Psoas muscle (tissue), 8 donors: Measurements from ENCODE around the gene VSIG10L2. TPM values are rescaled to one million over a fixed set of nuclear protein-coding genes. Genes with fewer than 3 reads are reported as not detected.
A peak's percentile ranks its signal among the peaks of the same experiment; 100 is the strongest.

Experiments
- ATAC-seq, 4 donors: fragments of 200-7000 bp; cut with Tn5 transposase; one replicate each; pipeline ENCODE4 v1.9.1; 2020; ENCODE audit warnings: moderate library complexity in 3 of 4, mild to moderate bottlenecking in 2 of 4
- DNase-seq, 2 donors: peaks; one replicate each; pipeline ENCODE4 v3.0.0-alpha.2; 2020
- H3K27ac ChIP-seq: fragments of 200-600 bp; one replicate; pipeline ENCODE4 v1.8.0; 2022
- H3K27me3 ChIP-seq, 3 donors: fragments of 200-600 bp in 1 of 3; one replicate each; pipeline versions ENCODE4 v1.6.1 to v1.8.0; 2013 to 2022; ENCODE audit warnings: low read length in 2 of 3, mild to moderate bottlenecking in 2 of 3, moderate library complexity in 1 of 3; ENCODE audit not compliant: insufficient read depth in 3 of 3
- H3K36me3 ChIP-seq, 2 donors: fragments of 200-600 bp in 1 of 2; one replicate each; pipeline versions ENCODE4 v1.6.1 to v1.8.0; 2013 to 2022; ENCODE audit warnings: low read depth in 1 of 2, mild to moderate bottlenecking in 1 of 2, moderate library complexity in 1 of 2; ENCODE audit not compliant: insufficient read depth in 1 of 2
- H3K4me1 ChIP-seq: fragments of 200-600 bp; one replicate; pipeline ENCODE4 v1.8.0; 2022
- H3K4me3 ChIP-seq: fragments of 200-600 bp; one replicate; pipeline ENCODE4 v1.8.0; 2022; ENCODE audit warnings: mild to moderate bottlenecking
- H3K9me3 ChIP-seq: fragments of 200-600 bp; one replicate; pipeline ENCODE4 v1.8.0; 2022
- CTCF ChIP-seq: fragments of 200-600 bp; IDR thresholded peaks from one replicate; pipeline ENCODE4 v1.8.0; 2022; ENCODE audit warnings: antibody characterized with exemption
- WGBS, 3 donors: extraction: QIAGEN DNeasy Blood & Tissue Kit; methylation state at CpG; one replicate each; pipeline versions ENCODE4 v1.1.6 to v1.1.7; 2013; 5-methylcytosine and 5-hydroxymethylcytosine counted together
- intact Hi-C, 2 donors: fragments of 100-400 bp; cut with DNase I; formaldehyde crosslinking; loops; one replicate each; pipeline versions ENCODE4 v1.11.0 to v1.14.2; 2022
- polyA plus RNA-seq, 3 donors: library from polyadenylated mRNA; stranded (reverse); fragments of 200-250 nt; gene quantifications; one replicate each; pipeline ENCODE4 v1.2.3, GENCODE V29; 2013
- total RNA-seq, 4 donors: library from RNA; stranded (reverse); fragmentation: NEBNext Ultra II Directional in 2 of 4; extraction: Animal tissue kit (Norgen Biotek cat#: 25700) in 2 of 4; gene quantifications; one replicate each; pipeline versions ENCODE4 v1.2.1 to v1.2.4, GENCODE V29; 2021 to 2023
- donor health status: healthy with polysubstance abuse.
- donor health status: DM: no; HTN: no; CAD: no; lungs with moderate emphysema.
- donor health status: Bipolar disorder and iron deficiency.
- donor health status: healthy.
- donor health status: DM: yes; HTN: yes; CAD: no.
- donor health status: DM: no; HTN: no; CAD: no.
- donor health status: DM: no; HTN: no; CAD: no.
- donor health status: DM: yes; HTN: yes; CAD: no.

The VSIG10L2 gene
- total and polyA plus RNA-seq, 7 donors = 0.21 TPM; not detected in 6

GRCh38 chr11:125935618-125936199, 10.1 kb upstream of the VSIG10L2 start:
- 58 to 60% (median 60%) methylated on average over 12 of the region's 12 CpGs for WGBS, 3 donors
- no peak overlapping the region for H3K27ac ChIP-seq
- no peaks in the 10 kb centered on the region for H3K36me3 ChIP-seq
- no peak for TF ChIP-seq CTCF
- H3K4me3 ChIP-seq = no peak overlapping the region
- ATAC-seq (no peak), DNase-seq (no peak)
- intact Hi-C loops = no loop called here
- H3K27me3 ChIP-seq = no peaks in the 10 kb centered on the region
- H3K9me3 ChIP-seq = no peaks in the 10 kb centered on the region
- no peaks in the 10 kb centered on the region for H3K4me1 ChIP-seq

DNA sequence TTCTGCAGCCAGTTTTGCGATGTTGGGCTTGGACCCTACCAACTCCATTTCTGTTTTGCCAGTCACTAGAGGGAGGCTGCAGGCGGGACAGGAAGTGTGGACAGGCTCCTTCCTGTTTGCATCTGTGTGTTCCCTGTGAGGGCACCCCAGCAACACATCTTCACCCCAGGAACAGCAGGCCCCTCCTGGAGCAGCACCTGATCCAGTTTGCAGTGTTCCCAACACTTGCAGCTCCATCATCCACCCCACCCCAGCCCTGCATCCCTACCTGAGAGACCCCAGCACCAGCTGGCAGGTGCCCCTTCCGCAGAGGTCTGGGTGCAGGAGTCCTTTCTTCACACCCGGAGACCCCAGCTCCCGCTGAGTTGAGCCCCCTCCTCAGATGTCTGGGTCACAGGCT, 7.4 kb upstream of the VSIG10L2 start:
- no peaks in the 10 kb centered on the region for H3K27me3 ChIP-seq
- no peaks in the 10 kb centered on the region for H3K9me3 ChIP-seq
- ATAC-seq = no peak
- no peak for DNase-seq
- no peak for TF ChIP-seq CTCF
- H3K4me1 ChIP-seq = no peaks in the 10 kb centered on the region
- intact Hi-C loops = no loop called here
- no peak overlapping the region for H3K27ac ChIP-seq
- H3K4me3 ChIP-seq = no peak overlapping the region
- WGBS, 3 donors = 88 to 95% (median 91%) methylated on average over 5 of the region's 5 CpGs
- no peaks in the 10 kb centered on the region for H3K36me3 ChIP-seq

DNA sequence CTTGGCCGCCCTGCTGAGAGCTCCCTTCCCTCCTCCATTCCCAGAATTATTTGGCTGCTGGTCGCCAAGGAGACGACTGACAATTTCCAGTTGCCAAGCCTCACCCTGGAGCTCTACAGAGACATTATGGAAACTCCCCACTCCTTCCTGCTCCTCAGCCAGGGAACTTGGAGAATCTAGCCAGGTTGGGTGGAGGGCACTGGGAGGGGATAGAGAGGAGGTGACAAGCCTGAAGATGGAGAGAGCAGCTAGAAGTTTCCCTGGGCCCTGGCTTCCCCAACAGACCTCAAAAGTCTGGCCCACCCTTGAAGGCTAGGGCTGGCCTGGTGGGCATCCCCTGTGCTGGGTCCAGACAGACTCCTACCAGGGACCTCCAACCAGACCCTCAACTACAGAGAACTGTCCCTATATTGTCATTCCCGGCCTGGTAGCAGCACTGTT, 6.7 kb upstream of the VSIG10L2 start:
- Histone ChIP-seq H3K4me3 (no peak overlapping the region), H3K36me3 (no peaks in the 10 kb centered on the region), H3K9me3 (no peaks in the 10 kb centered on the region), H3K27me3 (no peaks in the 10 kb centered on the region), H3K4me1 (no peaks in the 10 kb centered on the region), H3K27ac (no peak overlapping the region)
- ATAC-seq = no peak
- 31 to 45% (median 37%) methylated on average over 4 of the region's 4 CpGs for WGBS, 3 donors
- intact Hi-C loops = no loop called here
- no peak for TF ChIP-seq CTCF
- no peak for DNase-seq

- Histone ChIP-seq H3K27ac (no peak overlapping the region), H3K9me3 (no peaks in the 10 kb centered on the region), H3K27me3 (no peaks in the 10 kb centered on the region), H3K4me3 (no peak overlapping the region), H3K36me3 (no peaks in the 10 kb centered on the region), H3K4me1 (no peaks in the 10 kb centered on the region)
- WGBS, 3 donors = 97 to 98% (median 98%) methylated on average over 4 of the region's 4 CpGs
- DNase-seq (no peak), ATAC-seq (no peak)
- intact Hi-C loops = loop anchor here (5.0 to 10.0 kb wide), 3 partner anchors 125 to 252 kb away; partner anchors contain the start of gene CDON (in 1 of the 2)
- no peak for TF ChIP-seq CTCF
Measured at GRCh38 chr11:125940145-125940544, 5.7 kb upstream of the VSIG10L2 start.

DNA sequence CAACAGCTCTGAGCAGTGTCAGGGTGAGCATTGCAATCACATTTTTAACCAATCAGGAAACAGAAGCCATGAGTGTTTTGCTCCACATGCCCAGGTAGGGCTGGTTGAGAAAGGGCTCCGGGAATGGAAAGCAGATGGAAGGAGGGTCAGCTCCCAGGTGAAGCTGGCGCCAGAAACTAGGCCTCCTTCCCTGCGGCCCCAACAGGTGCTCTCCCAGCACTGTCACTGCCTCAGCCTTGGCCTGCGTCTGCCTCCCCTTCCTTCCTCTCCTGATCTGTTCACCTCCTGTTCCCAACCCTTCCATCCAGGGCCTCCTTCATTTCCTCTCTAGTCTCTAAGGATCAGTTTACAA, 4.6 kb upstream of the VSIG10L2 start:
- intact Hi-C loops = loop anchor here (5.0 to 10.0 kb wide), 3 partner anchors 124 to 251 kb away; partner anchors contain the start of gene CDON (in 1 of the 2)
- no peaks in the 10 kb centered on the region for H3K4me1 ChIP-seq
- H3K27me3 ChIP-seq = no peaks in the 10 kb centered on the region
- H3K27ac ChIP-seq = no peak overlapping the region
- TF ChIP-seq CTCF = no peak
- ATAC-seq (peak in 1 of 4 donors; percentile 21), DNase-seq (no peak)
- no peaks in the 10 kb centered on the region for H3K36me3 ChIP-seq
- no peaks in the 10 kb centered on the region for H3K9me3 ChIP-seq
- H3K4me3 ChIP-seq = no peak overlapping the region
- WGBS, 3 donors = 74 to 75% (median 75%) methylated on average over 4 of the region's 4 CpGs
